Measurements from ENCODE around the gene PRR36.
A peak's percentile ranks its signal among the peaks of the same experiment; 100 is the strongest.

The PRR36 gene

GRCh38 chr19:7916103-7916954 lies 42.1 kb upstream of the PRR36 start:
- TF ChIP-seq, protein P1, sequence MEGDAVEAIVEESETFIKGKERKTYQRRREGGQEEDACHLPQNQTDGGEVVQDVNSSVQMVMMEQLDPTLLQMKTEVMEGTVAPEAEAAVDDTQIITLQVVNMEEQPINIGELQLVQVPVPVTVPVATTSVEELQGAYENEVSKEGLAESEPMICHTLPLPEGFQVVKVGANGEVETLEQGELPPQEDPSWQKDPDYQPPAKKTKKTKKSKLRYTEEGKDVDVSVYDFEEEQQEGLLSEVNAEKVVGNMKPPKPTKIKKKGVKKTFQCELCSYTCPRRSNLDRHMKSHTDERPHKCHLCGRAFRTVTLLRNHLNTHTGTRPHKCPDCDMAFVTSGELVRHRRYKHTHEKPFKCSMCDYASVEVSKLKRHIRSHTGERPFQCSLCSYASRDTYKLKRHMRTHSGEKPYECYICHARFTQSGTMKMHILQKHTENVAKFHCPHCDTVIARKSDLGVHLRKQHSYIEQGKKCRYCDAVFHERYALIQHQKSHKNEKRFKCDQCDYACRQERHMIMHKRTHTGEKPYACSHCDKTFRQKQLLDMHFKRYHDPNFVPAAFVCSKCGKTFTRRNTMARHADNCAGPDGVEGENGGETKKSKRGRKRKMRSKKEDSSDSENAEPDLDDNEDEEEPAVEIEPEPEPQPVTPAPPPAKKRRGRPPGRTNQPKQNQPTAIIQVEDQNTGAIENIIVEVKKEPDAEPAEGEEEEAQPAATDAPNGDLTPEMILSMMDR (IDR thresholded peaks at IDR 0.05; ENCODE audit: low read depth, low read length, missing control alignments) = no peak
- H3K4me3 ChIP-seq (ENCODE audit: low read depth, low read length) = peak overlapping the region; percentile 20
- no peak for DNase-seq (ENCODE audit: low read depth)
- in situ Hi-C loops (cut with HindIII; ENCODE audit: low sequenced_read_pairs) = no loop called here

DNA sequence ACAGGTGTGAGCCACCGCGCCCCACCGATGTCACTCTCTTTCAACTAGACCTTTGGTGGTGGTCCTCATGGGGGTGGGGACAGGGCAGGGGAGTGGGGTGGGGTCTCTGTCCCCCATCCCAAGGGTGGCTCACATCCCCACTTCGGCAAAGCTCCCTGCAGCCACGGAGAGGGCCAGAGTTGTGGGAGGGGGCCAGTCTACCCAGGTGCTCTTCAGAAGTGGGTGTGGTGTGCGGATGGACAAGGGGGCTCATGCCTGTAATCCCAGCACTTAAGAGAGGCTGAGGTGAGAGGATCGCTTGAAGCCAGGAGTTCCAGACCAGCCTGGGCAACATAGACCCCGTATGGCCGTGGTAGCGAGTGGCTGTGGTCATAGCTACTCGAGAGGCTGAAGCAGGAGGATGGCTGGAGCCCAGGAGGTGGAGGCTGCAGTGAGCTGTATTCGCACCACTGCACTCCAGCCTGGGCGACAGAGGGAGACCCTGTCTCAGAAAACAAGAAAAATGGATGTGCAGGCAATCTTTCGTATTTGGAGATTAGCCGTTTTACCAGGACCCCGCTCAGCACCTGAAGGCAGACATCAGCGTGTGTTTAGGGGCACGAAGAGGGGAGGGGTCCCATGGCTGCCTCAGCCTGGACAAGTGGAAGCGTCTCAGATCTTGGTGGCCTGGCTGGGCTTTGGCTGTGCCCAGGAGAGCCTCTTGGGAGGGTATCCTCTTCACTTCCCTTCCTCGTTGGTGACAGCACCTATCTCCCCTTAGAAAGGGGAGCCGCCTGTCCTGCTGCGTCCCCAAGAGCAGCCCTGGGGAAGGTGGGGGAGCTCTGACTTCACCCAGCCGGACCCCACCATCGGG lies 41.3 kb upstream of the PRR36 start:
- H3K4me3 ChIP-seq (ENCODE audit: low read depth, low read length) = no peak overlapping the region
- DNase-seq (ENCODE audit: low read depth) = no peak
- in situ Hi-C loops (cut with HindIII; ENCODE audit: low sequenced_read_pairs) = no loop called here
- TF ChIP-seq, protein P1 (IDR thresholded peaks at IDR 0.05; ENCODE audit: low read depth, low read length, missing control alignments) = no peak

DNA sequence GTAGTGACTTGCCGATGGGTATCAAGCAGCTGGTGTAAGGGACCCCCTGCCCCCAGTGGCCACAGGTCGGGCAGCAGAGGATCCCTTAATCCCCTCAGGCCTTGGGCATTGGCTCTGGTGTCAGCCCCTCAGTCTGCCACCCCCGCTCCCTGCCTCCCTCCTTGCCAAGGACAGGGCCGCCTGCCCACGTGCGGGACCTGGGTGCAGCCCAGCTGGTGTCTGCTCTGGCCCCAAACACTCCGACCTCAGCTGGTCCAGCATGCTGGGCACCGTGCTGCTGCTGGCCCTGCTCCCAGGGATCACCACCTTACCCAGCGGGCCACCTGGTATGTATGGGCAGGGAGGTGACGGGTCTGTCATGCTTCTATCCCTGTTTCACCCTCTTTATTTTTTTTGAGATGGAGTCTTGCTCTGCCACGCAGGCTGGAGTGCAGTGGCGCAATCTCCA lies 40.4 kb upstream of the PRR36 start, which contains the start of gene TGFBR3L:
Gene TGFBR3L (plus strand): TSS at position 233 of the 448 bp plus-strand sequence.
- no peak for DNase-seq (ENCODE audit: low read depth)
- H3K4me3 ChIP-seq (ENCODE audit: low read depth, low read length) = no peak within 1 kb of the TSS
- in situ Hi-C loops (cut with HindIII; ENCODE audit: low sequenced_read_pairs) = no loop called here
- TF ChIP-seq, protein P1 (IDR thresholded peaks at IDR 0.05; ENCODE audit: low read depth, low read length, missing control alignments) = no peak

DNA sequence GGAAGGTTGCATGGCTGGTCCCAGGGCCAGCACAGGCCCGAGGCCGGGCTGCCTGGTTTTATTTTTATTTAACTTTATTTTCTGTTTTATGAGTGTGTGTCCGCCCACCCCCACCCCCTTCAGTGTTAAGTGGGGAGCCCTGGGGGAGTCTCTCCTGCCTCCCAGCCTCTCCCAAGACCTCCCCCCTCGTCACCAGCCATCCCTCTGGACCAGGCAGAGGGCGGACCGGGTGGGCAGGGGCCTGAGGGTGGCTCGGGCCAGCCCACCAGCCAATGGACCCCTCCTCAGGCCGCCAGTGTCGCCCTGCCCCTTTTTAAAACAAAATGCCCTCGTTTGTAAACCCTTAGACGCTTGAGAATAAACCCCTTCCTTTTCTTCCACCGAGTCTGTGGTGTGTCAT lies 39.9 kb upstream of the PRR36 start:
- in situ Hi-C loops (cut with HindIII; ENCODE audit: low sequenced_read_pairs) = no loop called here
- DNase-seq (ENCODE audit: low read depth) = no peak
- H3K4me3 ChIP-seq (ENCODE audit: low read depth, low read length) = no peak overlapping the region
- TF ChIP-seq, protein P1 (IDR thresholded peaks at IDR 0.05; ENCODE audit: low read depth, low read length, missing control alignments) = no peak

DNA sequence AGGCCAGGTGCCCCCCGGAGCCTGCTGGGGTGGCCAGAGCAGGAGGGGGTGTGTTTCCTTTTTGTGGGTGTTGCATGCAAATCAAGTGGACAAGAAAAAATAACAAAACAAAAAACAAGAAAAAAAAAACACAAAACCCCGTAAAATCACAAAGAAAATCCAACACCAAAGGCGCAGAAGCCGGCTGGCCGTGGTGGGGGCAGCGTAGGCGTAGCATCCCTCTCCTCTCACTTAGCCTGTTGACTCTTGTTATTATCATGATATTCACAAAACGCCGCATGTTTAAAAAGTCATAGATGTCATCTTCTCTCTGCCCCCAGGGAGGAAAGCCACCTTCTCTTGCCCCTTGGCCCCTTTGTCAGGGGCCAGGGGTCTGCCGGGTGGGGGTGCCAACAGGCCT lies 39.5 kb upstream of the PRR36 start:
- no peak overlapping the region for H3K4me3 ChIP-seq (ENCODE audit: low read depth, low read length)
- TF ChIP-seq, protein P1 (IDR thresholded peaks at IDR 0.05; ENCODE audit: low read depth, low read length, missing control alignments) = no peak
- in situ Hi-C loops (cut with HindIII; ENCODE audit: low sequenced_read_pairs) = no loop called here
- no peak for DNase-seq (ENCODE audit: low read depth)

- TF ChIP-seq, protein P1 (IDR thresholded peaks at IDR 0.05; ENCODE audit: low read depth, low read length, missing control alignments) = no peak
- in situ Hi-C loops (cut with HindIII; ENCODE audit: low sequenced_read_pairs) = no loop called here
Observed at GRCh38 chr19:7912697-7913564, 38.7 kb upstream of the PRR36 start.

More at GRCh38 chr19:7912697-7913564, 38.7 kb upstream of the PRR36 start:
- no peak overlapping the region for H3K4me3 ChIP-seq (ENCODE audit: low read depth, low read length)
- no peak for DNase-seq (ENCODE audit: low read depth)
